OCI-LY7 (cell line): Measurements from ENCODE around the gene LDLRAD2. TPM values are rescaled to one million over a fixed set of nuclear protein-coding genes. Genes with fewer than 3 reads are reported as not detected.

Source experiments
- BruUV-seq: library from RNA; stranded (reverse); fragments of 400-500 nt; replicated peaks from 2 replicates; lab custom pipeline; 2021; lab: Mats Ljungman, UMichigan
- CTCF ChIA-PET: fragments of 300-600 bp; sonication (Branson Sonifier 250); formaldehyde crosslinking; loops from one replicate; lab custom pipeline; 2022; ENCODE audit warnings: antibody characterized with exemption; ENCODE audit not compliant: unreplicated experiment; lab: Charles Lee
- POLR2A ChIA-PET: fragments of 300-600 bp; sonication (Branson Sonifier 250); formaldehyde crosslinking; loops from one replicate; lab custom pipeline; 2022; ENCODE audit warnings: antibody characterized with exemption; lab: Charles Lee
- DNase-seq: peaks from one replicate; pipeline ENCODE4 v3.0.0-alpha.2; 2015; ENCODE audit warnings: low spot score
- H2AFZ ChIP-seq: fragments of 200-600 bp; sonication (generic), shearing (Covaris generic); 2 replicates; pipeline ENCODE4 v1.6.1; 2014; ENCODE audit warnings: mild to moderate bottlenecking, antibody characterized with exemption, low read length, moderate library complexity
- H3K27ac ChIP-seq: fragments of 200-600 bp; sonication (generic); 2 replicates; pipeline ENCODE4 v1.5.1; 2014; ENCODE audit warnings: mixed run types, low read depth, mild to moderate bottlenecking, moderate library complexity, low read length, inconsistent platforms; ENCODE audit not compliant: poor library complexity, severe bottlenecking
- H3K36me3 ChIP-seq: fragments of 200-600 bp; sonication (generic); 2 replicates; pipeline ENCODE4 v1.6.1; 2014; ENCODE audit warnings: mild to moderate bottlenecking, antibody characterized with exemption, low read length, moderate library complexity, mixed read lengths; ENCODE audit not compliant: insufficient read depth
- H3K4me1 ChIP-seq: fragments of 200-600 bp; sonication (generic); 2 replicates; pipeline ENCODE4 v1.5.1; 2014; ENCODE audit warnings: mild to moderate bottlenecking, low read length; ENCODE audit not compliant: insufficient read depth, poor library complexity, severe bottlenecking
- H3K4me2 ChIP-seq: fragments of 200-600 bp; sonication (generic); 2 replicates; pipeline ENCODE4 v1.6.1; 2014; ENCODE audit warnings: mild to moderate bottlenecking, low read length
- H3K4me3 ChIP-seq: fragments of 200-600 bp; sonication (generic); 2 replicates; pipeline ENCODE4 v1.5.1; 2014; ENCODE audit warnings: mild to moderate bottlenecking, low read depth, low read length; ENCODE audit not compliant: poor library complexity, severe bottlenecking
- H3K79me2 ChIP-seq: fragments of 200-600 bp; sonication (generic); 2 replicates; pipeline ENCODE4 v1.6.1; 2016; ENCODE audit warnings: low read depth, mild to moderate bottlenecking, low read length, moderate library complexity, mixed read lengths; ENCODE audit not compliant: insufficient read depth
- H3K9me2 ChIP-seq: fragments of 200-600 bp; sonication (generic); 2 replicates; pipeline ENCODE4 v1.6.1; 2016; ENCODE audit warnings: mild to moderate bottlenecking, low read length, mixed read lengths; ENCODE audit not compliant: insufficient read depth
- H3K9me3 ChIP-seq: fragments of 200-600 bp; sonication (generic); 2 replicates; pipeline ENCODE4 v1.6.1; 2014; ENCODE audit warnings: mild to moderate bottlenecking, mixed run types, low read length, mixed read lengths
- H4K20me1 ChIP-seq: fragments of 200-600 bp; sonication (generic); 2 replicates; pipeline ENCODE4 v1.6.1; 2014; ENCODE audit warnings: mild to moderate bottlenecking, antibody characterized with exemption, low read length, moderate library complexity, mixed read lengths; ENCODE audit not compliant: insufficient read depth
- EZH2phosphoT487 ChIP-seq: fragments of 200-600 bp; sonication (generic); IDR thresholded peaks from 2 replicates; pipeline ENCODE4 v1.6.1; 2018; ENCODE audit warnings: low read depth, borderline replicate concordance, mild to moderate bottlenecking, mixed run types, antibody characterized with exemption, low read length, moderate library complexity, mixed read lengths
- intact Hi-C: fragments of 100-400 bp; cut with micrococcal nuclease; formaldehyde crosslinking; loops from one replicate; pipeline ENCODE4 v1.10.0; 2022; ENCODE audit not compliant: unreplicated experiment
- total RNA-seq, 2 experiments: library from RNA; depleted of rRNA in 1 of 2; stranded (reverse); fragments of >200 nt in 1 of 2; shearing (Covaris generic) in 1 of 2; gene quantifications; 2 replicates each; pipeline ENCODE4 v1.2.3, GENCODE V29; 2014 to 2022
- TF ChIP-seq, protein P1 (sequence below): fragments of 200-600 bp; sonication (generic); conservative IDR thresholded peaks from 2 replicates; pipeline ENCODE4 v1.5.1; 2014; ENCODE audit warnings: mild to moderate bottlenecking, antibody characterized with exemption, low read length, moderate library complexity, mixed read lengths

Gene LDLRAD2
- total RNA-seq, 2 experiments from 2014 or later: not detected

DNA sequence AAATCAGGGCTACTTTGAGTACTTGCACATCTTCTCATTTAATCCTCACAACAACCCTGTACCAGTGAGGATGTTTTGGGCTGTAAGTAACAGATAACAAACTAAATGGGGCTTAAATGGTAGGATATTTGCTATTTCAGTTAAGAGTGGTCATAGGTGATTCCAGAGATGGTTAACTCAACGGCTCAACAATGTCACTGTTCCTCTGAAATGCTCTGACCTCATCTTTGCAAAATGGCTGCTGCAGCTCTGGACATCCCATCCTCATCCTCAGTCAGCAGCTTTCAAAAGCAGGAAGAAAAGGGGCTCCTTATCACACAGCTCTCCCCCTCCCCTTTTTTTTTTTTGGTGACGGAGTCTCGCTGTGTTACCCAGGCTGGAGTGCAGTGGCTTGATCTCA lies 1.5 kb downstream of the LDLRAD2 start:
- Histone ChIP-seq H4K20me1 (no peaks in the 10 kb centered on the region), H3K27ac (no peak overlapping the region), H2AFZ (no peak overlapping the region), H3K79me2 (no peaks in the 10 kb centered on the region), H3K4me3 (no peak overlapping the region), H3K9me2 (no peaks in the 10 kb centered on the region), H3K4me1 (peaks cover 2% of the 10 kb centered on the region), H3K4me2 (no peak overlapping the region), H3K9me3 (no peaks in the 10 kb centered on the region), H3K36me3 (no peaks in the 10 kb centered on the region)
- no peak for DNase-seq
- no peak for TF ChIP-seq EZH2phosphoT487
- TF ChIP-seq, protein P1, sequence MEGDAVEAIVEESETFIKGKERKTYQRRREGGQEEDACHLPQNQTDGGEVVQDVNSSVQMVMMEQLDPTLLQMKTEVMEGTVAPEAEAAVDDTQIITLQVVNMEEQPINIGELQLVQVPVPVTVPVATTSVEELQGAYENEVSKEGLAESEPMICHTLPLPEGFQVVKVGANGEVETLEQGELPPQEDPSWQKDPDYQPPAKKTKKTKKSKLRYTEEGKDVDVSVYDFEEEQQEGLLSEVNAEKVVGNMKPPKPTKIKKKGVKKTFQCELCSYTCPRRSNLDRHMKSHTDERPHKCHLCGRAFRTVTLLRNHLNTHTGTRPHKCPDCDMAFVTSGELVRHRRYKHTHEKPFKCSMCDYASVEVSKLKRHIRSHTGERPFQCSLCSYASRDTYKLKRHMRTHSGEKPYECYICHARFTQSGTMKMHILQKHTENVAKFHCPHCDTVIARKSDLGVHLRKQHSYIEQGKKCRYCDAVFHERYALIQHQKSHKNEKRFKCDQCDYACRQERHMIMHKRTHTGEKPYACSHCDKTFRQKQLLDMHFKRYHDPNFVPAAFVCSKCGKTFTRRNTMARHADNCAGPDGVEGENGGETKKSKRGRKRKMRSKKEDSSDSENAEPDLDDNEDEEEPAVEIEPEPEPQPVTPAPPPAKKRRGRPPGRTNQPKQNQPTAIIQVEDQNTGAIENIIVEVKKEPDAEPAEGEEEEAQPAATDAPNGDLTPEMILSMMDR: no peak
- intact Hi-C loops: no loop called here
- ChIA-PET CTCF (no interaction called here), POLR2A (interaction anchor here (0.7 kb wide), 1 partner anchor 99 kb away, joined by 4 read pairs; no protein-coding TSS in a partner anchor)
- no TSS peak for BruUV-seq

DNA sequence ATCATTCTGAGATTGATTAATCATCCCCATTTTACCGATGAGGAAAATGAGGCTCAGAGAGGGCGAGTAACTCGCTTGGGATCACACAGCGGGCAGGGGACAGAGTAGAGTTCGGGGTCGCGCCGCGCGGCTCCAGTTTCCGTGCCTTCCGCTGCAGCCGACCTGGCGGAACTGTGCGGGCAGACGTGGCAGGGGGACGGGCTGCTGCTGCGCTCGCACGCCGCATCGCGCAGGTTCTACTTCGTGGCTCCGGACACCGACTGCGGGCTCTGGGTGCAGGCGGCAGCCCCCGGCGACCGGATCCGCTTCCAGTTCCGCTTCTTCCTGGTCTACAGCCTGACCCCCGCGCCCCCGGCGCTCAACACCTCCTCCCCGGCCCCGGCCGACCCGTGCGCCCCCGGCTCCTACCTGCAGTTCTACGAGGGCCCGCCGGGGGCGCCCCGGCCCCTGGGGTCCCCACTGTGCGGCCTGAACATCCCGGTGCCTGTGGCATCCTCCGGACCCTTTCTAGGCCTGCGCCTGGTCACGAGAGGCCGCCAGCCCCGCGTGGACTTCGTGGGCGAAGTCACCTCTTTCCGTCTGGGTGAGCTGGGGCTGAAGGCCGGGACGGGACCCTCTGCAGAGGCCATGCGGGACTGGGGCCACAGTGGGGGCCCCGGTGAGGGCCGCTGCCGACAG lies 2.3 kb downstream of the LDLRAD2 start:
- Histone ChIP-seq H3K4me2 (peak overlapping the region; percentile 39; the same call in 1 of the 2 replicates), H3K79me2 (no peaks in the 10 kb centered on the region), H2AFZ (no peak overlapping the region), H3K27ac (no peak overlapping the region), H4K20me1 (no peaks in the 10 kb centered on the region), H3K4me3 (no peak overlapping the region), H3K4me1 (peaks cover 3% of the 10 kb centered on the region), H3K9me3 (no peaks in the 10 kb centered on the region), H3K36me3 (no peaks in the 10 kb centered on the region), H3K9me2 (no peaks in the 10 kb centered on the region)
- TF ChIP-seq, protein P1: peak; percentile 71
- no peak for TF ChIP-seq EZH2phosphoT487
- ChIA-PET POLR2A (no interaction called here), CTCF (no interaction called here)
- DNase-seq: peak; percentile 34
- no TSS peak for BruUV-seq
- intact Hi-C loops: no loop called here

DNA sequence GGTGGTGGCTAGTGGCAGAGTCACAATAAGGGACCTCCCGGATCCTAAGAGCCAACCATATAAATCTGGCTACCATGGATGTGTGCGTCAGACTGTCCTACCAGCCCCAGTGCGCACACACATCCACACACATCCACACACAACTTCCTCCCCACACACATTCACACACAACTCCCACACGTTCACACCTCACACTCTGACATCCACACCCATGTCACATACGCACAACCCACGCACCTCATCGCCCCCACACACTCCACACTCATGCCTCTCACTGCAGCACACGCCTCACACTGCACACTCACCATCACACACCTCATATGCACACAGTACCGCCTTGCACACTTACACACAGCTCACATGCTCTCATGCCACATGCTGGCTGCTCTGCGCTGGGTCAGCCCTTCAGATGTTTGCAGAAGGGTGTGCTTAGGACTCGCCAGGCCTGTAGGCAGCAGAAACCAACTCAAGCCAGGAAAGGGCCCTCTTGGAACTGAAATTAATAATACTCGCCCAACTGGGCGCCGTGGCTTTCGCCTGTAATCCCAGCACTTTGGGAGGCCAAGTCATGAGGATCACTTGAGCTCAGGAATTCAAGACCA lies 3.0 kb downstream of the LDLRAD2 start:
- no peak overlapping the region for H3K27ac ChIP-seq
- no peak overlapping the region for H3K4me2 ChIP-seq
- no peaks in the 10 kb centered on the region for H3K79me2 ChIP-seq
- no peak overlapping the region for H3K4me3 ChIP-seq
- no peaks in the 10 kb centered on the region for H3K36me3 ChIP-seq
- no TSS peak for BruUV-seq
- no peaks in the 10 kb centered on the region for H3K9me2 ChIP-seq
- no peak overlapping the region for H2AFZ ChIP-seq
- ChIA-PET POLR2A (no interaction called here), CTCF (no interaction called here)
- H3K4me1 ChIP-seq: peaks cover 3% of the 10 kb centered on the region
- no peaks in the 10 kb centered on the region for H4K20me1 ChIP-seq
- intact Hi-C loops: no loop called here
- no peak for DNase-seq
- no peak for TF ChIP-seq EZH2phosphoT487
- TF ChIP-seq, protein P1: no peak
- H3K9me3 ChIP-seq: no peaks in the 10 kb centered on the region
